GM12892 (cell line): ENCODE data around the gene NCR3LG1.

Experiments used
- POLR2A ChIP-seq: IDR thresholded peaks from 2 replicates; pipeline ENCODE4 v1.6.1; 2011; ENCODE audit warnings: low read depth, low read length, control low read depth
- POLR2AphosphoS5 ChIP-seq: IDR thresholded peaks from 2 replicates; pipeline ENCODE4 v1.6.1; 2011; ENCODE audit warnings: low read depth, low read length, control low read depth

GRCh38 chr11:17352950-17353820, 1.6 kb downstream of the NCR3LG1 start:
- TF ChIP-seq POLR2AphosphoS5 (no peak), POLR2A (no peak)
